ENCODE results near the gene KRT222.

The KRT222 gene

GRCh38 chr17:40614431-40615067 lies 50.4 kb downstream of the KRT222 start:
- DNase-seq: no peak

GRCh38 chr17:40613467-40614154 lies 51.4 kb downstream of the KRT222 start:
- DNase-seq: no peak

- DNase-seq: no peak
These were observed 52.3 kb downstream of the KRT222 start for GRCh38 chr17:40612599-40613244.

GRCh38 chr17:40611840-40612474 lies 53.0 kb downstream of the KRT222 start:
- no peak for DNase-seq

- DNase-seq: no peak
These were observed 54.6 kb downstream of the KRT222 start for GRCh38 chr17:40610359-40610758.

- no peak for DNase-seq
These were observed 56.9 kb downstream of the KRT222 start for GRCh38 chr17:40608061-40608581.

GRCh38 chr17:40607641-40608040 lies 57.3 kb downstream of the KRT222 start:
- DNase-seq: no peak

GRCh38 chr17:40606548-40607353 lies 58.2 kb downstream of the KRT222 start:
- no peak for DNase-seq

GRCh38 chr17:40605306-40605705 lies 59.7 kb downstream of the KRT222 start:
- no peak for DNase-seq
